OCI-LY3 (cell line): Measurements from ENCODE around the gene CFB.
"Not testable (repeated sequence)": the region's sequence is repeated elsewhere in the genome, so short reads cannot be mapped to it uniquely, and the experiment has no call there.

Source experiments
- EZH2phosphoT487 ChIP-seq: fragments of 200-600 bp; shearing (Covaris generic); IDR thresholded peaks from 2 replicates; pipeline ENCODE4 v1.6.1; 2018; ENCODE audit warnings: antibody characterized with exemption, mixed run types, low read depth
- TF ChIP-seq, protein P1 (sequence below): fragments of 200-600, 300-600 bp; sonication (generic); IDR thresholded peaks from 2 replicates; pipeline ENCODE4 v1.5.1; 2014; ENCODE audit warnings: antibody characterized with exemption, low read length, low read depth

DNA sequence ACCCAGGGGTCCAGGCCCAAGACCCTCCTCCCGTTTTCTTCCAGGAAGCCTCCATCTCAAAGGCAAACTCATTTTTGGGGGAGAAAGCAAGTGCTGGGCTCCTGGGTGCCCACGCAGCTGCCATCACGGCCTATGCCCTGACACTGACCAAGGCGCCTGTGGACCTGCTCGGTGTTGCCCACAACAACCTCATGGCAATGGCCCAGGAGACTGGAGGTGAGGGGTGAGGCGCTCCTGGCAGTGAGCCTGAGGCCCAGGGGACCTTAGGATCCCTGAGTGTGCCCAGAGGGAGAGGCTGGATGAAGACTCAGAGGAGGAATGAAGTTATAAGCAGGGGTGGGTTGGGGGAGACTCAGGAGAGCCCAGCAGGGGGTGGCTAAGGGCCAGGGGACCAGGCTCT lies 50.5 kb downstream of the CFB start:
- TF ChIP-seq, protein P1, sequence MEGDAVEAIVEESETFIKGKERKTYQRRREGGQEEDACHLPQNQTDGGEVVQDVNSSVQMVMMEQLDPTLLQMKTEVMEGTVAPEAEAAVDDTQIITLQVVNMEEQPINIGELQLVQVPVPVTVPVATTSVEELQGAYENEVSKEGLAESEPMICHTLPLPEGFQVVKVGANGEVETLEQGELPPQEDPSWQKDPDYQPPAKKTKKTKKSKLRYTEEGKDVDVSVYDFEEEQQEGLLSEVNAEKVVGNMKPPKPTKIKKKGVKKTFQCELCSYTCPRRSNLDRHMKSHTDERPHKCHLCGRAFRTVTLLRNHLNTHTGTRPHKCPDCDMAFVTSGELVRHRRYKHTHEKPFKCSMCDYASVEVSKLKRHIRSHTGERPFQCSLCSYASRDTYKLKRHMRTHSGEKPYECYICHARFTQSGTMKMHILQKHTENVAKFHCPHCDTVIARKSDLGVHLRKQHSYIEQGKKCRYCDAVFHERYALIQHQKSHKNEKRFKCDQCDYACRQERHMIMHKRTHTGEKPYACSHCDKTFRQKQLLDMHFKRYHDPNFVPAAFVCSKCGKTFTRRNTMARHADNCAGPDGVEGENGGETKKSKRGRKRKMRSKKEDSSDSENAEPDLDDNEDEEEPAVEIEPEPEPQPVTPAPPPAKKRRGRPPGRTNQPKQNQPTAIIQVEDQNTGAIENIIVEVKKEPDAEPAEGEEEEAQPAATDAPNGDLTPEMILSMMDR = not testable (repeated sequence)
- not testable (repeated sequence) for TF ChIP-seq EZH2phosphoT487
